GM18861 (cell line): Measurements from ENCODE around the gene MAPK1.

Experiments
- ATAC-seq: cut with Tn5 transposase; IDR thresholded peaks from one replicate; pipeline ENCODE4 v1.9.1; 2021; ENCODE audit not compliant: unreplicated experiment

The MAPK1 gene

GRCh38 chr22:21709688-21710087 lies 157.8 kb downstream of the MAPK1 start:
- ATAC-seq = no peak

GRCh38 chr22:21708960-21709359 lies 158.5 kb downstream of the MAPK1 start:
- ATAC-seq = no peak

- no peak for ATAC-seq
Observed at GRCh38 chr22:21707677-21708076, 159.8 kb downstream of the MAPK1 start.
